Adipocyte (in vitro differentiated cells): ENCODE data around the gene GOLGA5.
"Not testable (repeated sequence)": the region's sequence is repeated elsewhere in the genome, so short reads cannot be mapped to it uniquely, and the experiment has no call there.

ENCODE experiments used
- DNase-seq: peaks from one replicate; pipeline ENCODE4 v3.0.0-alpha.2; 2015; ENCODE audit warnings: low read depth
- H3K27me3 ChIP-seq: replicated peaks from 2 replicates; pipeline ENCODE4 v1.7.0; 2013; ENCODE audit warnings: mild to moderate bottlenecking, low read length, moderate library complexity; ENCODE audit not compliant: control insufficient read depth, insufficient read depth
- H3K36me3 ChIP-seq: 2 replicates; pipeline ENCODE4 v1.7.0; 2013; ENCODE audit warnings: low read length, mild to moderate bottlenecking, moderate library complexity; ENCODE audit not compliant: control insufficient read depth, insufficient read depth, severe bottlenecking
- H3K4me1 ChIP-seq: 2 replicates; pipeline ENCODE4 v1.7.0; 2013; ENCODE audit warnings: mild to moderate bottlenecking, low read length, moderate library complexity; ENCODE audit not compliant: control insufficient read depth, insufficient read depth
- H3K4me3 ChIP-seq: 2 replicates; pipeline ENCODE4 v1.7.0; 2013; ENCODE audit warnings: mild to moderate bottlenecking, low read length, moderate library complexity
- H3K9ac ChIP-seq: 2 replicates; pipeline ENCODE4 v1.7.0; 2013; ENCODE audit warnings: mild to moderate bottlenecking, low read length, moderate library complexity
- H3K9me3 ChIP-seq: 2 replicates; pipeline ENCODE4 v1.7.0; 2013; ENCODE audit warnings: mild to moderate bottlenecking, low read length, moderate library complexity; ENCODE audit not compliant: control insufficient read depth

GOLGA5 gene

GRCh38 chr14:92832137-92832700 lies 38.1 kb downstream of the GOLGA5 start:
- Histone ChIP-seq H3K9me3 (no peaks in the 10 kb centered on the region), H3K36me3 (peaks cover 95% of the 10 kb centered on the region)
- DNase-seq, result no peak

GRCh38 chr14:92841930-92842329 lies 47.8 kb downstream of the GOLGA5 start:
- no peak overlapping the region for H3K9ac ChIP-seq
- peaks cover 55% of the 10 kb centered on the region for H3K36me3 ChIP-seq
- H3K9me3 ChIP-seq, result no peaks in the 10 kb centered on the region
- H3K4me3 ChIP-seq, result no peak overlapping the region
- no peak for DNase-seq
- H3K4me1 ChIP-seq, result peaks cover 10% of the 10 kb centered on the region
- H3K27me3 ChIP-seq, result no peaks in the 10 kb centered on the region

More at GRCh38 chr14:92832137-92832700, 38.1 kb downstream of the GOLGA5 start:
- Histone ChIP-seq H3K4me1 (no peaks in the 10 kb centered on the region), H3K4me3 (no peak overlapping the region), H3K27me3 (no peaks in the 10 kb centered on the region), H3K9ac (no peak overlapping the region)

DNA sequence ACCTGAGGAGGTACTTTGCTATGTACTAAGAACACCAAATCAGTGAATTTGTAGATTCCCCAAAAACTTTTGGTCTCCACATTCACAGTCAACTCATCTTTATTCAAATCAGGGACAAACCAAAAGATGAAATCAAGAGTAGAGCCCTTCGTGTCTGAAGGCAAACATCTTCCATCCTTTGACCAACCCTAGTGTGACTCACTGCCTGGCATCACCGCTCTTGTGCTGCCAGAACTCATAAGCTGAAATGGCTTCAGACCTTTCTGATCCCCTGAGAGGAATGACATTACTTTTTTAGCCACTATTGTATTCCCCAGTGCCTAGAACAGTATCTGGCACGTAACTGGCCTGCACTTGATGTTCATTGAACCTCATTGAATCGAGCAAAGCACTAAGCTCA lies 50.1 kb downstream of the GOLGA5 start:
- H3K4me3 ChIP-seq, result no peak overlapping the region
- DNase-seq, result no peak
- no peak overlapping the region for H3K9ac ChIP-seq
- H3K36me3 ChIP-seq, result peaks cover 32% of the 10 kb centered on the region
- H3K4me1 ChIP-seq, result peaks cover 11% of the 10 kb centered on the region
- H3K9me3 ChIP-seq, result no peaks in the 10 kb centered on the region
- H3K27me3 ChIP-seq, result no peaks in the 10 kb centered on the region

- Histone ChIP-seq H3K4me3 (no peak overlapping the region), H3K4me1 (peaks cover 11% of the 10 kb centered on the region), H3K27me3 (no peaks in the 10 kb centered on the region), H3K9ac (no peak overlapping the region), H3K9me3 (peaks cover 3% of the 10 kb centered on the region), H3K36me3 (peaks cover 11% of the 10 kb centered on the region)
- DNase-seq, result peak; percentile 28
These were observed 52.2 kb downstream of the GOLGA5 start for GRCh38 chr14:92846162-92846897.

DNA sequence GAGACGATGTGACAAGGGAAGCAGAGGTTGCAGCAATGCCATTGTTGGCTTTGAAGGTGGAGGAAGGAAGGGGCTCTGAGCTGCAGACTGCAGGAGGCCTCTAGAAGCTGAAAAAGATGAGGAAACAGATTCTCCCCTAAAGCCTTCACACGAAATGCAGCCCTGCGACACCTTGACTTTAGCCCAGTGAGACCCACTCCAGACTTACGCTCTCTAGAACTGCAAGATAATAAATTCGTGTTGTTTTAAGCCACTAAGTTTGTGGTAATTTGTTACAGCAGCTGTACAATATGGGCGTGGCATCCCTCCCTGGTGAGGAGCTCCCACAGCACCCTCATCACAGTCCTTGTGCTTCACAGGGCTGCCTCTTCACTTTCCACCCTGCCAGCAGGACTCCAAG lies 53.2 kb downstream of the GOLGA5 start:
- H3K36me3 ChIP-seq, result peaks cover 2% of the 10 kb centered on the region
- no peak overlapping the region for H3K4me3 ChIP-seq
- no peaks in the 10 kb centered on the region for H3K27me3 ChIP-seq
- no peak for DNase-seq
- peaks cover 11% of the 10 kb centered on the region for H3K4me1 ChIP-seq
- H3K9me3 ChIP-seq, result peaks cover 3% of the 10 kb centered on the region
- H3K9ac ChIP-seq, result no peak overlapping the region

DNA sequence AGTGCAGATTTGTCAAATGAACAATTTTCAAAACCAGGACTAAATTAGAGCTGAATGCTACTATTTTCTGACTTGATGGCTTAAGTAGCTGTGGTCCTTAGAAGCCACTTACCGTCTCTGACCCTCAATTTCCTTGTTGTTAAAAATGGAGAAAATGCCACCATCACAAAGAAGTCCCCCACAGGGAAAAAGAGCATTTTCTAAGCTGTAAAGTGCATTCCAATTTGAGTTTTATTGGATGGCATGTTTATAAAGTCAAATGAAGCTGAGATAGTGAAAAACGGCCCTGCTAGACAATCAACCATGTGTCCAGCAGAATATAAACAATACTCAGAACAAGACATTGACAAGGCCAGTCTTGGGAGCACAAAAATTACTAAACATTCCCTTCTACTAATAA lies 53.6 kb downstream of the GOLGA5 start:
- H3K36me3 ChIP-seq, result no peaks in the 10 kb centered on the region
- H3K9me3 ChIP-seq, result peaks cover 3% of the 10 kb centered on the region
- no peak for DNase-seq
- H3K4me1 ChIP-seq, result peaks cover 11% of the 10 kb centered on the region
- H3K9ac ChIP-seq, result no peak overlapping the region
- H3K4me3 ChIP-seq, result no peak overlapping the region
- H3K27me3 ChIP-seq, result no peaks in the 10 kb centered on the region

DNA sequence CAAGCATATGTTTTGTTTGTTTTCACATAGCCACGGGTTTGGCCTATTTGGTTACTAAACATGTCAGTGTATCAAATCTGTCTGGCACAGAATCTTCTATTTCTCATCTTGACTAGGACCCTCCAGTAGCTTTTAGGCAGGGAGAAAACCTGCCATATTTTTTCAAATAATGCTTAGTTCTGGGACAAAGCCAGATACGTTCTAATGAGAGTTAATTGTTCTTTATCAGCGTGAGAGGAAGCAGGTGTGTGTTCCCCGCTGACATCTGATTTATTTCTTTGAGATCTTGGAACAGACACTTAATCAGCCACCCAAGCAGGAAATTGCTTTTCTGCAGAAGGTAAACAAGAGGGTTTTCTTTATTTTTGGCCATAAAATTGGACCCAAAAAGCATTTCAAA lies 54.8 kb downstream of the GOLGA5 start:
- no peak overlapping the region for H3K9ac ChIP-seq
- H3K4me3 ChIP-seq, result no peak overlapping the region
- H3K9me3 ChIP-seq, result peaks cover 3% of the 10 kb centered on the region
- H3K4me1 ChIP-seq, result peaks cover 11% of the 10 kb centered on the region
- no peaks in the 10 kb centered on the region for H3K27me3 ChIP-seq
- DNase-seq, result no peak
- H3K36me3 ChIP-seq, result no peaks in the 10 kb centered on the region

DNA sequence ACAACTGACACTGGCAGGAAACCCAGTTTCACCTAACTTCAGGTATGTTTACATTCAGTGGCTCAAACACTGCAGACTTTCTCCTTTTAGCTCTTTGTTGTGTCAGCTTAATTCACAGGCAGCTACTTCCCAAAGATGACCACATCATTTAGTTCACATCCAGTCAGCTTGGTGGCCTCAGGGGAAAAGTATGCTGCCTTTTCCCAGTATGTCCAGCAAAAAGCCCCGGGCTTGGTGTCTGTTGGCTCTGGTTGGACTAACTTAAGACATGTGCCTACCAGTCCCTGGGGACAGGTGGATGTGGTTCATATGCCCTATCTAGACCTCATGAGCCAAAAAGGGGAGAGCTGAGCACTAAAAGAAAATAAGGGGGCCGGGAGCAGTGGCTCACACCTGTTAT lies 56.4 kb downstream of the GOLGA5 start:
- H3K9ac ChIP-seq, result no peak overlapping the region
- peaks cover 3% of the 10 kb centered on the region for H3K9me3 ChIP-seq
- DNase-seq, result no peak
- no peak overlapping the region for H3K4me3 ChIP-seq
- H3K4me1 ChIP-seq, result peaks cover 11% of the 10 kb centered on the region
- no peaks in the 10 kb centered on the region for H3K36me3 ChIP-seq
- H3K27me3 ChIP-seq, result no peaks in the 10 kb centered on the region

- not testable (repeated sequence) for H3K27me3 ChIP-seq, H3K9ac ChIP-seq, H3K4me1 ChIP-seq, H3K9me3 ChIP-seq, H3K36me3 ChIP-seq, H3K4me3 ChIP-seq, DNase-seq
These were observed 59.0 kb downstream of the GOLGA5 start for GRCh38 chr14:92853136-92853535.

- no peak for DNase-seq
These were observed 66.1 kb downstream of the GOLGA5 start for GRCh38 chr14:92860049-92860840.

More at GRCh38 chr14:92860049-92860840, 66.1 kb downstream of the GOLGA5 start:
- Histone ChIP-seq H3K9ac (no peak overlapping the region), H3K36me3 (no peaks in the 10 kb centered on the region), H3K9me3 (peaks cover 2% of the 10 kb centered on the region), H3K4me1 (no peaks in the 10 kb centered on the region), H3K4me3 (no peak overlapping the region), H3K27me3 (peaks cover 16% of the 10 kb centered on the region)
